OCI-LY1 (cell line): ENCODE data around the gene NDRG2.
"Not testable (repeated sequence)": the region's sequence is repeated elsewhere in the genome, so short reads cannot be mapped to it uniquely, and the experiment has no call there.

ENCODE experiments used
- H2AFZ ChIP-seq: fragments of 200-600 bp; sonication (generic), shearing (Covaris generic); 2 replicates; pipeline ENCODE4 v1.6.0; 2014; ENCODE audit warnings: antibody characterized with exemption, mild to moderate bottlenecking, low read length
- H3F3A ChIP-seq: fragments of 200-600 bp; sonication (generic), shearing (Covaris generic); 2 replicates; pipeline ENCODE4 v1.6.0; 2014; ENCODE audit warnings: mild to moderate bottlenecking, antibody characterized with exemption, low read length, moderate library complexity; ENCODE audit not compliant: insufficient read depth
- H3K27ac ChIP-seq: fragments of 200-600 bp; sonication (generic); 2 replicates; pipeline ENCODE4 v1.5.1; 2014; ENCODE audit warnings: low read length, mixed run types, mild to moderate bottlenecking, low read depth; ENCODE audit not compliant: poor library complexity, severe bottlenecking
- H3K27me3 ChIP-seq: fragments of 200-600 bp; sonication (generic); 2 replicates; pipeline ENCODE4 v1.6.0; 2014; ENCODE audit warnings: antibody characterized with exemption, mild to moderate bottlenecking, low read length, moderate library complexity; ENCODE audit not compliant: insufficient read depth
- H3K36me3 ChIP-seq: fragments of 200-600 bp; sonication (generic); 2 replicates; pipeline ENCODE4 v1.6.1; 2014; ENCODE audit warnings: mild to moderate bottlenecking, antibody characterized with exemption, low read length, moderate library complexity, mixed read lengths; ENCODE audit not compliant: insufficient read depth
- H3K4me1 ChIP-seq: fragments of 200-600 bp; sonication (generic); 2 replicates; pipeline ENCODE4 v1.5.1; 2014; ENCODE audit warnings: mild to moderate bottlenecking, low read length, moderate library complexity; ENCODE audit not compliant: insufficient read depth, severe bottlenecking
- H3K4me2 ChIP-seq: fragments of 200-600 bp; sonication (generic), shearing (Covaris generic); 2 replicates; pipeline ENCODE4 v1.6.1; 2014; ENCODE audit warnings: low read length
- H3K4me3 ChIP-seq: fragments of 200-600 bp; sonication (generic); 2 replicates; pipeline ENCODE4 v1.5.1; 2014; ENCODE audit warnings: low read length, low read depth, mild to moderate bottlenecking, mixed read lengths; ENCODE audit not compliant: poor library complexity, severe bottlenecking
- H3K79me2 ChIP-seq: fragments of 200-600 bp; shearing (Covaris generic); 2 replicates; pipeline ENCODE4 v1.6.1; 2016; ENCODE audit warnings: mixed run types, low read length, mixed read lengths; ENCODE audit not compliant: insufficient read depth
- H3K9ac ChIP-seq: fragments of 200-600 bp; sonication (generic), shearing (Covaris generic); 2 replicates; pipeline ENCODE4 v1.6.1; 2014; ENCODE audit warnings: mild to moderate bottlenecking, low read length, mixed read lengths
- H3K9me2 ChIP-seq: fragments of 200-600 bp; sonication (generic), shearing (Covaris generic); 2 replicates; pipeline ENCODE4 v1.6.1; 2014; ENCODE audit warnings: low read depth, mild to moderate bottlenecking, low read length, mixed read lengths
- H3K9me3 ChIP-seq: fragments of 200-600 bp; shearing (Covaris generic); 2 replicates; pipeline ENCODE4 v1.6.1; 2014; ENCODE audit warnings: low read length, mixed read lengths
- H4K20me1 ChIP-seq: fragments of 200-600 bp; sonication (generic), shearing (Covaris generic); 2 replicates; pipeline ENCODE4 v1.6.0; 2016; ENCODE audit warnings: mild to moderate bottlenecking, low read length; ENCODE audit not compliant: insufficient read depth
- CTCF ChIP-seq: fragments of 200-600 bp; sonication (generic), shearing (Covaris generic); IDR thresholded peaks from 2 replicates; pipeline ENCODE4 v1.5.1; 2017; ENCODE audit warnings: mild to moderate bottlenecking, antibody characterized with exemption, low read length, moderate library complexity, mixed read lengths
- EZH2 ChIP-seq: fragments of 200-600 bp; sonication (generic), shearing (Covaris generic); IDR thresholded peaks from 2 replicates; pipeline ENCODE4 v1.8.0; 2017; ENCODE audit warnings: borderline replicate concordance, mixed run types, mild to moderate bottlenecking, antibody characterized with exemption, low read length, moderate library complexity, mixed read lengths

Gene NDRG2

GRCh38 chr14:21015312-21015711 is 9.5 kb downstream of the NDRG2 start:
- no peaks in the 10 kb centered on the region for H3K36me3 ChIP-seq
- peaks cover 5% of the 10 kb centered on the region; the same call in 1 of the 2 replicates for H3K27me3 ChIP-seq
- no peaks in the 10 kb centered on the region for H3K4me1 ChIP-seq
- no peaks in the 10 kb centered on the region for H4K20me1 ChIP-seq
- H3K9ac ChIP-seq: no peak overlapping the region
- no peak overlapping the region for H3K27ac ChIP-seq
- H3K9me3 ChIP-seq: no peaks in the 10 kb centered on the region
- no peaks in the 10 kb centered on the region for H3K79me2 ChIP-seq
- TF ChIP-seq EZH2 (no peak), CTCF (no peak)
- no peak overlapping the region for H3K4me2 ChIP-seq
- H3K9me2 ChIP-seq: no peaks in the 10 kb centered on the region
- no peak overlapping the region for H3K4me3 ChIP-seq
- no peak overlapping the region for H2AFZ ChIP-seq
- no peaks in the 10 kb centered on the region for H3F3A ChIP-seq

DNA sequence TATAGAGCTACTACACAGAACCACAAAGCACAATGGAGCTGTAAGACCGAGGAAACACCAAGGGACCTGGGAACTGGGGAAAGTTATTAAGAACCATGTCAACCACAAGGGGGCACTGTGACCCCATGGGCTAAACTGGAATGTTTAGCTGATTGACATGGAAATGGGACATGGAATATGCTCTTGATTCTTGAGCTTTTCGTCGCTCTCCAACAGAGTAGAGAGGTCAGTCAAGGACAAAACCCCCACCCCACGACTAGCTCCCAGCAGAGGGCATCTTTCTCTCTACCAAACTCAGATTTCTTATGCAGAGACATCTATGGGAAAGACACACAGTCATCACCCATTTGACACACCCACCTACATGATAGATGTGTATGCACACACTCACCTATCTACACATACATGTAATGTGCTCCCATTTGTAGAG is 10.1 kb downstream of the NDRG2 start:
- Histone ChIP-seq H3K4me2 (no peak overlapping the region), H2AFZ (no peak overlapping the region), H3K4me3 (no peak overlapping the region)

DNA sequence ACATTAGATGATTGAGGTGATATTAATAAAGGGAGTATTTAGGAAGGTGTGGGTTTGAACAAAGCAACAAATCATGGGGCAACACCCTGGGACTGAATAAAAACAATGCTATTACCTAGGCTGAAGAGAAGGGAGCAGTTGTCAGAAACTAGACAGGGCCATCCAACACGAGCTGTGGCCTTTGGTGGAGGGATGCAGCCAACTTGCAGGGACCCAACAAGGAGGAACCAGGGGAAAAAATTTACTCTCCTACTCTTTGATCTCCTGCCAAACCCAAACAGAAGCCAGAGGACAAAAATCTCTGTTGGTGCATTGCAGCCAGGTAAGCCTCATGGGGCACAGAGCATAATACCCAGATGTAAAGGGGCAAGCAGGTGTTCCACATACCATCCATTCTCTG is 13.7 kb downstream of the NDRG2 start:
- Histone ChIP-seq H3F3A (no peaks in the 10 kb centered on the region), H3K27me3 (no peaks in the 10 kb centered on the region), H3K4me2 (no peak overlapping the region), H4K20me1 (no peaks in the 10 kb centered on the region), H3K79me2 (no peaks in the 10 kb centered on the region), H3K9me3 (no peaks in the 10 kb centered on the region), H3K27ac (no peak overlapping the region), H3K36me3 (no peaks in the 10 kb centered on the region), H3K4me1 (no peaks in the 10 kb centered on the region), H3K9ac (no peak overlapping the region), H3K4me3 (no peak overlapping the region), H3K9me2 (no peaks in the 10 kb centered on the region), H2AFZ (no peak overlapping the region)
- TF ChIP-seq EZH2 (no peak), CTCF (no peak)

More for the DNA sequence above, 10.1 kb downstream of the NDRG2 start:
- Histone ChIP-seq H3K9me2 (no peaks in the 10 kb centered on the region), H3K4me1 (no peaks in the 10 kb centered on the region), H3K27me3 (peaks cover 5% of the 10 kb centered on the region; the same call in 1 of the 2 replicates), H4K20me1 (no peaks in the 10 kb centered on the region), H3K79me2 (no peaks in the 10 kb centered on the region), H3K27ac (no peak overlapping the region), H3K9ac (no peak overlapping the region), H3F3A (no peaks in the 10 kb centered on the region), H3K9me3 (no peaks in the 10 kb centered on the region), H3K36me3 (no peaks in the 10 kb centered on the region)
- TF ChIP-seq CTCF: peak; percentile 94
- no peak for TF ChIP-seq EZH2

DNA sequence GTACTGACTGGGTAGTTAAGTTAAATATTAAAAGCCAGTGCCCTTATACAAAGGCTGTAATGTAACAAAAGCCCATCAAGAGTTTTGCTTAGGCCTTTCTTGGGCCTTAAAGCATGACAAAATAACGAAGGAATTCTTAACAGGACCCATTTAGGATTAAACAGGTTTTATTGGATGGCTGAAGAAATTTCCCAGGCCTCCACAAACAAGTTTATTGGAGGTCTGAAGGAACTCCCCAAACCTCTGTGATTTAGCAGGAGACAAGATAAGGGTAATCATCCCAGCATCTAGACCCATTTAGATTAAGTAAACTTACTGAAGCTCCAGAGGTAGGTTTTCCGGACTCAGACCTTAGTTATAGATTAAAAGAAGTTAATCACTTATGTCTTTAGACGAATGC is 15.1 kb downstream of the NDRG2 start:
- not testable (repeated sequence) for H3K9ac ChIP-seq, H4K20me1 ChIP-seq, H3K27me3 ChIP-seq, H3K27ac ChIP-seq, H3K79me2 ChIP-seq, H3K9me2 ChIP-seq, H3K4me2 ChIP-seq, H3K4me1 ChIP-seq, H2AFZ ChIP-seq, H3K4me3 ChIP-seq, H3K9me3 ChIP-seq, H3K36me3 ChIP-seq, H3F3A ChIP-seq
